MM.1S (cell line): ENCODE measurements around the gene FATE1.

ENCODE experiments used
- DNase-seq: peaks from one replicate; pipeline ENCODE4 v3.0.0-alpha.2; 2015
- H2AFZ ChIP-seq: fragments of 300-600 bp; sonication (generic); 2 replicates; pipeline ENCODE4 v1.6.0; 2016; ENCODE audit warnings: antibody characterized with exemption, low read length
- H3F3A ChIP-seq: fragments of 300-600 bp; sonication (generic); 2 replicates; pipeline ENCODE4 v1.6.1; 2016; ENCODE audit warnings: mild to moderate bottlenecking, antibody characterized with exemption, low read length, moderate library complexity, mixed read lengths; ENCODE audit not compliant: insufficient read depth
- H3K27ac ChIP-seq: fragments of 300-600 bp; sonication (generic); 2 replicates; pipeline ENCODE4 v1.5.1; 2016; ENCODE audit warnings: mild to moderate bottlenecking, low read length
- H3K27me3 ChIP-seq: fragments of 300-600 bp; sonication (generic); replicated peaks from 2 replicates; pipeline ENCODE4 v1.6.0; 2016; ENCODE audit warnings: low read length; ENCODE audit not compliant: insufficient read depth
- H3K36me3 ChIP-seq: fragments of 300-600 bp; sonication (generic); replicated peaks from 2 replicates; pipeline ENCODE4 v1.6.1; 2016; ENCODE audit warnings: mild to moderate bottlenecking, low read length, mixed read lengths; ENCODE audit not compliant: insufficient read depth
- H3K4me1 ChIP-seq: fragments of 300-600 bp; sonication (generic); 2 replicates; pipeline ENCODE4 v1.6.1; 2016; ENCODE audit warnings: low read length, mixed read lengths
- H3K4me2 ChIP-seq: fragments of 300-600 bp; sonication (generic); 2 replicates; pipeline ENCODE4 v1.6.0; 2016; ENCODE audit warnings: low read depth, low read length
- H3K4me3 ChIP-seq: fragments of 300-600 bp; sonication (generic); 2 replicates; pipeline ENCODE4 v1.5.1; 2016; ENCODE audit warnings: low read length, mixed read lengths
- H3K79me2 ChIP-seq: fragments of 300-600 bp; sonication (generic); 2 replicates; pipeline ENCODE4 v1.6.1; 2016; ENCODE audit warnings: mixed run types, low read length, mixed read lengths
- H3K9ac ChIP-seq: fragments of 300-600 bp; sonication (generic); 2 replicates; pipeline ENCODE4 v1.6.1; 2016; ENCODE audit warnings: low read length, mixed read lengths
- H3K9me2 ChIP-seq: fragments of 300-600 bp; sonication (generic); replicated peaks from 2 replicates; pipeline ENCODE4 v1.6.1; 2016; ENCODE audit warnings: mild to moderate bottlenecking, low read length, mixed read lengths; ENCODE audit not compliant: insufficient read depth
- H3K9me3 ChIP-seq: fragments of 300-600 bp; sonication (generic); replicated peaks from 2 replicates; pipeline ENCODE4 v1.6.1; 2016; ENCODE audit warnings: mild to moderate bottlenecking, low read length, mixed read lengths; ENCODE audit not compliant: insufficient read depth
- H4K20me1 ChIP-seq: fragments of 300-600 bp; sonication (generic); 2 replicates; pipeline ENCODE4 v1.6.1; 2016; ENCODE audit warnings: mild to moderate bottlenecking, low read length, moderate library complexity, mixed read lengths; ENCODE audit not compliant: insufficient read depth
- CTCF ChIP-seq: fragments of 300-600 bp; sonication (generic); IDR thresholded peaks from 2 replicates; pipeline ENCODE4 v1.5.1; 2016; ENCODE audit warnings: antibody characterized with exemption, low read length, mixed read lengths
- EZH2 ChIP-seq: fragments of 300-600 bp; sonication (generic); optimal IDR thresholded peaks from 2 replicates; pipeline ENCODE3; 2017; ENCODE audit warnings: low read depth, mild to moderate bottlenecking, antibody characterized with exemption, low read length, mixed read lengths
- EZH2phosphoT487 ChIP-seq: fragments of 300-600 bp; sonication (generic); IDR thresholded peaks from 2 replicates; pipeline ENCODE4 v1.6.1; 2018; ENCODE audit warnings: antibody characterized with exemption, low read length

The FATE1 gene

GRCh38 chrX:151723156-151723760 lies 7.4 kb downstream of the FATE1 start:
- H3K36me3 ChIP-seq, result no peaks in the 10 kb centered on the region
- H3K27me3 ChIP-seq, result no peaks in the 10 kb centered on the region
- no peak overlapping the region for H3K4me3 ChIP-seq
- no peak for DNase-seq
- TF ChIP-seq EZH2phosphoT487 (no peak), EZH2 (no peak), CTCF (no peak)
- no peaks in the 10 kb centered on the region for H3K9me2 ChIP-seq
- H3F3A ChIP-seq, result no peaks in the 10 kb centered on the region
- H3K27ac ChIP-seq, result no peak overlapping the region
- no peaks in the 10 kb centered on the region for H4K20me1 ChIP-seq
- no peak overlapping the region for H2AFZ ChIP-seq
- H3K4me2 ChIP-seq, result no peak overlapping the region
- no peaks in the 10 kb centered on the region for H3K79me2 ChIP-seq
- H3K9ac ChIP-seq, result no peak overlapping the region
- no peaks in the 10 kb centered on the region for H3K9me3 ChIP-seq
- H3K4me1 ChIP-seq, result no peaks in the 10 kb centered on the region

- no peak overlapping the region for H3K4me2 ChIP-seq
- no peak for DNase-seq
- no peaks in the 10 kb centered on the region for H3F3A ChIP-seq
- no peaks in the 10 kb centered on the region for H3K79me2 ChIP-seq
- no peak overlapping the region for H3K4me3 ChIP-seq
- no peaks in the 10 kb centered on the region for H4K20me1 ChIP-seq
- no peaks in the 10 kb centered on the region for H3K27me3 ChIP-seq
- H2AFZ ChIP-seq, result no peak overlapping the region
- H3K9ac ChIP-seq, result no peak overlapping the region
- H3K9me3 ChIP-seq, result no peaks in the 10 kb centered on the region
- no peak overlapping the region for H3K27ac ChIP-seq
- no peaks in the 10 kb centered on the region for H3K9me2 ChIP-seq
- no peaks in the 10 kb centered on the region for H3K4me1 ChIP-seq
- TF ChIP-seq CTCF (no peak), EZH2phosphoT487 (no peak), EZH2 (no peak)
- H3K36me3 ChIP-seq, result no peaks in the 10 kb centered on the region
Measured at GRCh38 chrX:151724563-151725337, 8.9 kb downstream of the FATE1 start.

GRCh38 chrX:151725338-151725614 lies 9.4 kb downstream of the FATE1 start:
- Histone ChIP-seq H4K20me1 (no peaks in the 10 kb centered on the region), H3K27ac (no peak overlapping the region), H3K36me3 (no peaks in the 10 kb centered on the region), H3K27me3 (no peaks in the 10 kb centered on the region), H3K4me2 (no peak overlapping the region), H3F3A (no peaks in the 10 kb centered on the region), H2AFZ (no peak overlapping the region), H3K9me2 (no peaks in the 10 kb centered on the region), H3K4me3 (no peak overlapping the region), H3K9me3 (no peaks in the 10 kb centered on the region), H3K9ac (no peak overlapping the region), H3K79me2 (no peaks in the 10 kb centered on the region), H3K4me1 (no peaks in the 10 kb centered on the region)
- no peak for DNase-seq
- TF ChIP-seq CTCF (no peak), EZH2 (no peak), EZH2phosphoT487 (no peak)
